ENCODE data around the gene CHST15.

The CHST15 gene

GRCh38 chr10:124066781-124067714 is 26.4 kb downstream of the CHST15 start:
- peak in 1 of 51 donors; percentile 37 for DNase-seq

- DNase-seq = no peak
Observed at GRCh38 chr10:124066126-124066700, 27.2 kb downstream of the CHST15 start.

DNA sequence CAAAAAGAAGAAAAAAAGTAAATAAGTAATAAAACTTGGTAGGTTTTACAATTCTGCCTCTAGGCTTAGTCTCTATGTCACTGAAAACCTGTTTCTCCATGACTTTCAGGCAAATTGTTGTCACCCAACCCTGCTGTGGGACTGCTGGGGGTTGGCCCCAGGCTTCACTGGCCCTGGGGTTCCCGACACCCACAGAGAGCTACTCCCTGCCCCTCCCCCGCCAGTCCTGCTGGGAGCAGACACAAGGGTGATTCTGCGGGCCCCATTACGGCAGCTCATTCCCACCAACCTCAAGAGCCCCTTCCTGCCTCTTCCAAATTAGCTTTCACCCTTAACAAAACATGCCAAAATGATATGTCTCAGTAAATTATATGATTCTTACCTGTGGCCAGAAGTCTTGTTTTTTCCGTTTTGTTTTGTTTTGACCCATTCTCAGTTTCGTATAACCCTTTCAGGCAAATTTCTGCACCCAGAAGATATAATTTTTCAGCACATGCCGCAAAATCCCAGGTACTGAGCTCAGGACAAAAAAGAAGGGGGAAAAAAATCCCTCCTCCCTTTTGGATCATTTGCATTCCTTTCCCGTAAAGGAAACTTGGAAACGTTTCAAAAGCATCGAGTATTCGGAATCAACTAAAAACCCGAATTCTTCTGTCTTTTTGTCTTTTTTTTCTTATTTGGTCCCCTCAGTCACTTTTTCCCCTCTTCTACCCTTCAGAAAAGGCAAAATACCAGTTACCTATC is 27.8 kb downstream of the CHST15 start:
- DNase-seq = no peak

- DNase-seq = peak in 1 of 51 donors; percentile 20
Observed at GRCh38 chr10:124064676-124065075, 28.7 kb downstream of the CHST15 start.

- peak in 3 of 51 donors; percentile 26 to 47 (median 27) for DNase-seq
Observed at GRCh38 chr10:124063750-124064603, 29.4 kb downstream of the CHST15 start.

DNA sequence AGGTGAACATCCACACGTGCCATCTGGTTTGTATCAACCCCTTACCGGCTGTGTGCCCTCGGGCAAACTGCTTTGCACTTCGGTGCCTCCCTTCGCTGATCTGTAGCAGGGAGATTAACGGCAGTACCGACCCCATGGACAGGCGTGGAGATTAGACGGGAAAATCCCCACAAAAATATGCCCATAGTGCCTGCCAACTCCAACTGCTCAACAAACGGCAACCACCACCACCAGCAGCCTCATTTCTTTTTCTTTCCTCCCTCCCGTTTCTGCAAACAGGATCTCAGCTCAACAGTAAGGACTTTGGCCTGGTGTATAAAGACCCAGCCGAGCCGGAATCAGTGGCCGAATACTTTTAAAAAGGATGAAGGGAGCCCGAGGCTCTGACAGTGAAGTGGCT is 31.0 kb downstream of the CHST15 start:
- no peak for DNase-seq

DNA sequence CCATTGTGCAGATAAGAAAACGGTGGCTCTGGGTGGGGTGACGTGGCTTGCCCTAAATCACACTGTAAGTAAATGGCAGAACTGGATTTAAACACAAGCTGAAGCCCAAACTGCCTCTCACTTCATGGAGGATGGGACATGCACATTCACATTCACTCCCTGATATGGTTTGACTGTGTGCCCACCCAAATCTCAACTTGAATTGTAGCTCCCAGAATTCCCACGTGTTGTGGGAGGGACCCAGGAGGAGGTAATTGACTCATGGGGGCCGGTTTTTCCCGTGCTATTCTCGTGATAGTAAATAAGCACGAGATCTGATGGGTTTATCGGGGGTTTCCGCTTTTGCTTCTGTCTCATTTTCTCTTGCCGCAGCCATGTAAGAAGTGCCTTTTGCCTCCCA is 32.4 kb downstream of the CHST15 start:
- DNase-seq = no peak

- no peak for DNase-seq
Observed at GRCh38 chr10:124060148-124060720, 33.2 kb downstream of the CHST15 start.

- DNase-seq = no peak
Observed at GRCh38 chr10:124059551-124059950, 33.8 kb downstream of the CHST15 start.

GRCh38 chr10:124058346-124059003 is 34.9 kb downstream of the CHST15 start:
- DNase-seq = no peak

- DNase-seq = no peak
Observed at GRCh38 chr10:124057601-124058000, 35.8 kb downstream of the CHST15 start.

- DNase-seq = no peak
Observed at GRCh38 chr10:124056337-124056980, 36.9 kb downstream of the CHST15 start.

DNA sequence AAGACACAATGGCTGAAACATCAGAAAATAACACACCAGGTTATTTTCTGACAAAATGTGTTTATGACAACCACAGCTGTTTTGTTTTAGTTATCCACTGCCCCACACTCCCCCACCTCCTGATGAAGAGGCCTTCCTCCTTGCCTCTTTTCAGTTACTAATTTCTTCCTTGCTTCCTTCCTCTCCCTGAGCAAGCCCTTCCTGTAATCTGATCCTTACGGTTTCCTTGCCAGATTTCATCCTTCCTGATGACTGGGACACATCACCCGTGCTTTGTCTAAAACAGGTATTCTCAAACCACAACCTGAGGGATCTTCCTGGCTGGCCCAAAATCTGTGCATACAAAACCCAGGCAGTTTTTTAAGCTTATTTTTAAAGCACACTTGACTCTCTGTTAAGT is 39.4 kb downstream of the CHST15 start:
- DNase-seq = no peak

DNA sequence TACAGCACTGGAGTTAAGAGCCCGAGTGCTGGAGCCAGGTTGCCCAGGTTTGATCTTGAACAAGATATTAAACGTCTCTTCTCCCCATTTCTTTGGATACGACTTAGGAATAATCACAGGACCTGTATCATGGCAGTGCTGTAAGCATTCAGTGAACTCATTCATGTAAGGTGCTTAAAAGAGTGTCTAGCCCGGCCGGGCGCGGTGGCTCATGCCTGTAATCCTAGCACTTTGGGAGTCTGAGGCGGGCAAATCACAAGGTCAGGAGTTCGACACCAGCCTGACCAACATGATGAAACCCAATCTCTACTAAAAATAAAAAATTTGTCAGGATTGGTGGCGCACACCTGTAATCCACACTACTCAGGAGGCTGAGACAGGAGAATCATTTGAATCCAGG is 40.8 kb downstream of the CHST15 start:
- no peak for DNase-seq

- DNase-seq = no peak
Observed at GRCh38 chr10:124050021-124051015, 43.1 kb downstream of the CHST15 start.

DNA sequence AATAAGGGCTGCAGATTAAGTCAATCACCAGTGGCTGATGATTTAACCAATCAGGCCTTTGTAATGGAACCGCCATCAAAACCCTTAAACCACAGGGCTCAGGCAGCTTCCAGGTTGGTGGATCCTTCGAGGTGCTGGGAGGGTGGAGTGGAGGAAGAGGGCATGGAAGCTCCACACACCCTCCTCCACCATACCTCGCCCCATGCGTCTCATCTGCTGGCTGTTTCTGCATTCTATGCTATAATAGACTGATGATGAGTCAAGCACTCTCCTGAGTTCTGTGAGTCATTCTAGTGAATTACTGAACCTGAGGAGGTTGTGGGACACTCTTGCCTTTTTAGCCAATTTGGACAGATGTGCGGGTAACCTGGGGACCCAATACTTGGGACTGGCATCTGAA is 43.9 kb downstream of the CHST15 start:
- no peak for DNase-seq

- DNase-seq = no peak
Observed at GRCh38 chr10:124048371-124049290, 44.8 kb downstream of the CHST15 start.
